ENCODE measurements around the gene N4BP2L2. TPM values are rescaled to one million over a fixed set of nuclear protein-coding genes. Genes with fewer than 3 reads are reported as not detected.

The N4BP2L2 gene
- total RNA-seq, 1 experiment from 2014 or later: 92.7 TPM

- TF ChIP-seq, protein P1, sequence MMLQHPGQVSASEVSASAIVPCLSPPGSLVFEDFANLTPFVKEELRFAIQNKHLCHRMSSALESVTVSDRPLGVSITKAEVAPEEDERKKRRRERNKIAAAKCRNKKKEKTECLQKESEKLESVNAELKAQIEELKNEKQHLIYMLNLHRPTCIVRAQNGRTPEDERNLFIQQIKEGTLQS (IDR thresholded peaks at IDR 0.05): no peak
- no peak for TF ChIP-seq FOSL1 (IDR thresholded peaks at IDR 0.05; ENCODE audit: low read depth)
Observed at GRCh38 chr13:32497589-32497988, 41.0 kb downstream of the N4BP2L2 start (continued).

DNA sequence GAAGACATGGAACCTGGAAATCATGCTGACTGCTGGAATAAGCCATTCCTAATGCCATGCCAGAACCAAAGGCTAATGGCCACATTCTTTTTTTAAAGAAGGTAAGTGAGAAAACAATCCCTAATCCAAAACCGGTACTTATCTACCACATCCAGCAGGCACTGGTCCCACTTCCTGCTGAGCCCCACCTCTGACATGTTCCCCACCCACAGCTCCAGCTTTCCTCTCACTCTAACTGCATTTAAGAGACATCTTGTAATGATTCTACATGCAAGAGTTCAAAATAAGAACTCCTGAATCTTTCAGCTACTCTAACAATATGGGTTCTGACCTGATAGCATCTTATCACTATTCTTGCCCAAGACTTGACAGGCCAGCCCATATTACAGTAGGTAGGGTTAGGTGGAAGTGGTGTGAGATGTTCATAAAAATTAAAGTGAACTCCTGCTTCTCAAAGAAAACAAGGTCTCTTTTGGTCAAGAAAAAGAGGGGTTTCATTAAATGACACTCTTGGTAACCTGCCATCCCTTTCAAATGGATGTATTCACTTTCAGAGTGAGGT lies 41.9 kb downstream of the N4BP2L2 start:
- ChIA-PET CTCF (no interaction called here), RAD21 (ENCODE audit: low non-redundant PET in 1 of 2, low total read pairs in 2 of 2, uncharacterized antibody in 2 of 2, unreplicated experiment in 2 of 2) (no interaction called here), POLR2A (no interaction called here)
- H3K79me2 ChIP-seq (ENCODE audit: insufficient read depth, low read length): no peaks in the 10 kb centered on the region
- ATAC-seq (no peak), DNase-seq (ENCODE audit: low read depth, low spot score) (no peak)
- no peaks in the 10 kb centered on the region for H4K20me1 ChIP-seq (ENCODE audit: insufficient read depth)
- no peak overlapping the region for H3K4me2 ChIP-seq (ENCODE audit: low read length)
- no peak overlapping the region for H2AFZ ChIP-seq (ENCODE audit: low read depth, low read length, poor library complexity, severe bottlenecking)
- H3K4me3 ChIP-seq (replicated peaks in 1 of 2; ENCODE audit: low read depth in 1 of 2, low read length in 2 of 2): no peak overlapping the region
- H3K9me3 ChIP-seq (ENCODE audit: control insufficient read depth in 1 of 2, insufficient read depth in 1 of 2, low read depth in 1 of 2, low read length in 2 of 2): no peaks in the 10 kb centered on the region
- H3K27me3 ChIP-seq (ENCODE audit: insufficient read depth, low read length): no peaks in the 10 kb centered on the region
- H3K36me3 ChIP-seq (ENCODE audit: control insufficient read depth in 1 of 2, insufficient read depth in 2 of 2, low read length in 2 of 2): no peaks in the 10 kb centered on the region
- no peaks in the 10 kb centered on the region for H3K4me1 ChIP-seq (ENCODE audit: control insufficient read depth in 1 of 2, insufficient read depth in 2 of 2, low read length in 2 of 2)
- no TSS peak for BruUV-seq (replicated peaks)
- H3K9me2 ChIP-seq (ENCODE audit: insufficient read depth): no peaks in the 10 kb centered on the region
- no peak overlapping the region for H3K9ac ChIP-seq (ENCODE audit: low read length)
- intact Hi-C loops (cut with micrococcal nuclease): no loop called here
- no peak overlapping the region for H3K27ac ChIP-seq (ENCODE audit: low read depth, low read length)
- TF ChIP-seq ZFX (IDR thresholded peaks at IDR 0.05) (no peak), FOSL1 (IDR thresholded peaks at IDR 0.05; ENCODE audit: low read depth) (no peak), CBX3 (IDR thresholded peaks at IDR 0.05; ENCODE audit: low read depth) (no peak), SP1 (IDR thresholded peaks at IDR 0.05; ENCODE audit: low read depth) (no peak), EZH2 (IDR thresholded peaks at IDR 0.05) (no peak), ZNF274 (IDR thresholded peaks at IDR 0.05; ENCODE audit: low read depth, low read length) (no peak), CTCF (IDR thresholded peaks at IDR 0.05 in 2 of 3, conservative IDR thresholded peaks at IDR 0.05 in 1 of 3; ENCODE audit: borderline replicate concordance in 1 of 3, insufficient read depth in 1 of 3, low read depth in 2 of 3, low read length in 2 of 3) (no peak), YY1 (IDR thresholded peaks at IDR 0.05; ENCODE audit: extremely low read depth, insufficient replicate concordance, low read depth, low read length) (no peak), EZH2phosphoT487 (IDR thresholded peaks at IDR 0.05; ENCODE audit: borderline replicate concordance) (no peak), RAD21 (IDR thresholded peaks at IDR 0.05; ENCODE audit: low read depth) (no peak), POLR2AphosphoS5 (IDR thresholded peaks at IDR 0.05; ENCODE audit: low read depth, low read length) (no peak), JUND (IDR thresholded peaks at IDR 0.05) (no peak), REST (IDR thresholded peaks at IDR 0.05; ENCODE audit: low read depth) (no peak), ZBTB33 (IDR thresholded peaks at IDR 0.05; ENCODE audit: extremely low read depth, insufficient replicate concordance, low read length) (no peak), TCF7L2 (IDR thresholded peaks at IDR 0.05; ENCODE audit: borderline replicate concordance, extremely low read depth, insufficient read depth, insufficient read length) (no peak)
- TF ChIP-seq, protein P2, sequence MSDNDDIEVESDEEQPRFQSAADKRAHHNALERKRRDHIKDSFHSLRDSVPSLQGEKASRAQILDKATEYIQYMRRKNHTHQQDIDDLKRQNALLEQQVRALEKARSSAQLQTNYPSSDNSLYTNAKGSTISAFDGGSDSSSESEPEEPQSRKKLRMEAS (IDR thresholded peaks at IDR 0.05): no peak
- TF ChIP-seq, protein P1 (IDR thresholded peaks at IDR 0.05): no peak

All from HCT116 (cell line).